HG02981 (cell line): ENCODE data around the gene DHRS1.
"Not testable (repeated sequence)": the region's sequence is repeated elsewhere in the genome, so short reads cannot be mapped to it uniquely, and the experiment has no call there.

Experiments used
- ATAC-seq: cut with Tn5 transposase; IDR thresholded peaks from one replicate; pipeline ENCODE4 v1.9.1; 2021; ENCODE audit warnings: mild to moderate bottlenecking, moderate library complexity; ENCODE audit not compliant: unreplicated experiment

DHRS1 gene

GRCh38 chr14:24252289-24253124 is 47.1 kb downstream of the DHRS1 start:
- no peak for ATAC-seq

DNA sequence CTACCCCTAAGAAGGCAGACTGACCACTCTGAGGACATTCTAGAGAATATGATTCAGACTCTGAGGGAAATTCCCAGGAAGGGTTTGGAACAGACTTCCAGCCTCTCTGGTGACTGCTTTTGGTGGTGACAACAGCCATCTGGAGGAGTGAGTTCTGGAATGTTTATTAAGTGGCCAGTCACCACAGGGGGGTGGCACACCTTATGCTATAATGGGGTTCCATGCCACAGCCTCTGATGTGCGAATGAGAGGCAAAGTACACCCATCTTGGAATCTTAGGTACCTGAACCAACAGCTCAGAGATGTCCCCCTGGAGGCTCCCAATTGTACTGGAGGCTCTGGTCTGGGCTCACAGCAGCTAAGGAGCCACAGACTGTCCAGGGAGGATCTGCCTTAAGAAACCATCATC is 47.7 kb downstream of the DHRS1 start:
- ATAC-seq, result no peak

GRCh38 chr14:24250354-24250753 is 49.2 kb downstream of the DHRS1 start:
- no peak for ATAC-seq

DNA sequence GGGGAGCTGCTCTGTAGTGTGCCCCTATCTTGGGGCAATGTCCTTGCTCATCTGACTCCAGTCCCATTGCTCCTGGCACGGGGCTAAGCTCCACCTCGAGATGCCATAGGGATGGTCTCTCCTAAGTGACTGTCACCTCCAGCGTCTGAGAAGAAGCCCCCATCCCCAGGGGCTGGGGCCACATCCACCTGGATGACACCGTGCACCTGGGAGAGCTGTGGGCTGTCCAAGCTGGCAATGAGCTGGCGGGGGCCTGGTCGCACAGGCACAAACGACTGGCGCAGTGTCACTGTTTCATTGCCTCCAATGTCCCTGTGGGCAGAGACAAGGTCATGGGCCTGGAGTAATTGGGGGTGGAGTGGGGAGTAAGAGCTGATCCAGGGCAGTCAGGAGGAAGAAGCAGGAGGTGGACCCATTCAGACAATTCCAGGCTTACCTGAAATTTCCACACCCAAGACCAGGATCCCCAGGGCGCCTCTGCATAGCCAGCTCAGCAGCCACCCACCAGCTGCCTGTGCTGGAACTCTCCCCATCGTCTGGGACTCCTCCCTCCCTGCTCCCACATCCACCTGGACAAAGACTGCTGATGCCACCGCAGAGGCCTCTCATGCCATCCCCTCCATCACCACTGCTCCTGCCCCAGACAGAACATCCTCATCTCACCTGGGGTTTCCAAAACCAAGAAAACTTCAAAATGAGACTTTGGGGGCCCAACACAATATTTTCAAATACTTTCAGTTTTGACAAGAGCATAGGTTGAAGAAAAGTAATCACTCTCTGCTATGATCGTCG is 50.2 kb downstream of the DHRS1 start:
- no peak for ATAC-seq

- no peak for ATAC-seq
These were observed 52.2 kb downstream of the DHRS1 start for GRCh38 chr14:24247422-24247821.

DNA sequence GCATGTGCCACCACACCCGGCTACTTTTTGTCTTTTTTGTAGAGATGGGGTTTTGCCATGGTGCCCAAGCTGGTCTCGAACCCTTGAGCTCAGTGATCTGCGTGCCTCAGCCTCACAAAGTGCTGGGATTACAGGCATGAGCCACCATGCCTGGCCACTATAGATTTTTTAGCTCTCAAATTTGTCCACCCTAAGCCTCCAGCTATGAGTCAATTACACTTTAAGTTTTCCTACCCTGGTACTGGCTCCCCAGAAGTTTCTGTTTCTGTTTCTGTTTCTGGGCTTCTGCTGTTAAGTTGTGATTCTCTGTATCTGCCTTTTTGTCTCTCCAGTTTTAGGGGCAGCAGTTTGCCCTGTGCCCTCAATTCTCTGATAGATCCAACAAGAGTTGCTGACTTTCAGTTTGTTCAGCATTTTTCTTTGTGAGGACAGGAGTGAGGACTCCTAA is 52.8 kb downstream of the DHRS1 start:
- no peak for ATAC-seq

- not testable (repeated sequence) for ATAC-seq
These were observed 54.2 kb downstream of the DHRS1 start for GRCh38 chr14:24245350-24245749.

GRCh38 chr14:24243336-24243836 is 56.2 kb downstream of the DHRS1 start:
- ATAC-seq, result no peak

DNA sequence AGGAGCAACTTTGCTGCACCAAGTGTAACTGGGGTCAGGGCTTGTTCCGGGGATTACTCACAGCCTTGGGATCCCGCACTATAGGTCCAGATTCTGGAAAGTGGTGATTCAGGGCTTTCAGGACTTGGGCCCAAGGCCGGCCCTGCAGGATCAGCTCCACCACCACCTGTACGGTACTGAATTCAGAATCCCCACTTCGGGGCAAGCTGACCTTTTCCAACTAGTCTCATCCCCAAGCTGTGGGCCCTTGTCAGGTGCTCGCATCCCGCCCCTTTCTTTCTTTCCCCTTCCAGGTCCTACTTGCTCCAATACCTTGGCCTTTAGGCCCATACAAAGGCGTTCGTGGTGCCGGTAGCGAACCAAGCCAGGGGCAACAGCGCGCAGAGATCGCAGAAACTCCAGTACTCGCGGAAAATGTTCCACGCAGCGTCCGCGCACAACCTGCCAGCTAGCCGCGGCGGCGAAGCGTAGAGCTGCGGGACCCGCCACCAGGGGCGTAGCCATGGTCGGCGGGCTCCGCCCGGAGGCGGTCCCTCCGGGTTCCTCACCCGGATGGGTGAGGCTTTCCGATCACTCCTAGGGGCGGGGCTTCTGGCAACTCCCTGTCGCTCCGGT is 57.6 kb downstream of the DHRS1 start:
- peak; percentile 80 for ATAC-seq
